H9 (cell line): ENCODE data around the gene ATG13. TPM values are rescaled to one million over a fixed set of nuclear protein-coding genes. Genes with fewer than 3 reads are reported as not detected.

Experiments used
- DNase-seq: peaks from one replicate; pipeline ENCODE4 v3.0.0-alpha.2; 2017
- H2AFZ ChIP-seq: one replicate; pipeline ENCODE4 v1.6.1; 2013; ENCODE audit warnings: mild to moderate bottlenecking, low read length, control low read depth, moderate library complexity
- H2AK5ac ChIP-seq: 2 replicates; pipeline ENCODE4 v1.6.1; 2013; ENCODE audit warnings: low read length, control low read depth, mixed read lengths; ENCODE audit not compliant: insufficient read length
- H2BK120ac ChIP-seq: one replicate; pipeline ENCODE4 v1.6.1; 2013; ENCODE audit warnings: low read depth, mild to moderate bottlenecking, low read length, control low read depth, inconsistent platforms; ENCODE audit not compliant: poor library complexity, severe bottlenecking
- H2BK12ac ChIP-seq: 2 replicates; pipeline ENCODE4 v1.6.1; 2013; ENCODE audit warnings: low read length, control low read depth, mixed read lengths, low read depth; ENCODE audit not compliant: insufficient read length
- H2BK15ac ChIP-seq: 2 replicates; pipeline ENCODE4 v1.6.1; 2013; ENCODE audit warnings: low read depth, low read length, control low read depth
- H2BK20ac ChIP-seq: one replicate; pipeline ENCODE4 v1.6.1; 2013; ENCODE audit warnings: low read depth, mild to moderate bottlenecking, low read length, control low read depth, inconsistent platforms; ENCODE audit not compliant: poor library complexity, severe bottlenecking
- H2BK5ac ChIP-seq: 2 replicates; pipeline ENCODE4 v1.6.1; 2013; ENCODE audit warnings: low read length, control low read depth, mixed read lengths; ENCODE audit not compliant: insufficient read length
- H3K14ac ChIP-seq: 2 replicates; pipeline ENCODE4 v1.6.1; 2013; ENCODE audit warnings: low read length, control low read depth; ENCODE audit not compliant: insufficient read depth
- H3K18ac ChIP-seq: 2 replicates; pipeline ENCODE4 v1.6.1; 2013; ENCODE audit warnings: low read depth, mild to moderate bottlenecking, mixed read lengths, low read length, control low read depth; ENCODE audit not compliant: insufficient read length
- H3K23ac ChIP-seq: 2 replicates; pipeline ENCODE4 v1.6.1; 2013; ENCODE audit warnings: low read length, control low read depth, mixed read lengths, low read depth; ENCODE audit not compliant: insufficient read length
- H3K23me2 ChIP-seq: 2 replicates; pipeline ENCODE4 v1.6.1; 2013; ENCODE audit warnings: low read depth, mild to moderate bottlenecking, mixed read lengths, low read length, control low read depth; ENCODE audit not compliant: insufficient read length, poor library complexity, severe bottlenecking
- H3K27ac ChIP-seq: 2 replicates; pipeline ENCODE4 v1.5.1; 2013; ENCODE audit warnings: low read length, control low read depth, mixed read lengths, low read depth; ENCODE audit not compliant: insufficient read length
- H3K27me3 ChIP-seq: 2 replicates; pipeline ENCODE4 v1.6.1; 2013; ENCODE audit warnings: low read length, control low read depth, inconsistent platforms; ENCODE audit not compliant: insufficient read depth
- H3K4ac ChIP-seq: 2 replicates; pipeline ENCODE4 v1.6.1; 2013; ENCODE audit warnings: low read depth, mild to moderate bottlenecking, control low read depth, inconsistent platforms, low read length, moderate library complexity
- H3K4me1 ChIP-seq: 2 replicates; pipeline ENCODE4 v1.6.1; 2013; ENCODE audit warnings: low read length, control low read depth, inconsistent platforms; ENCODE audit not compliant: insufficient read depth
- H3K4me2 ChIP-seq: 2 replicates; pipeline ENCODE4 v1.6.1; 2013; ENCODE audit warnings: low read length, control low read depth, mixed read lengths; ENCODE audit not compliant: insufficient read length, insufficient read depth
- H3K56ac ChIP-seq: 2 replicates; pipeline ENCODE4 v1.6.1; 2013; ENCODE audit warnings: low read depth, mild to moderate bottlenecking, mixed read lengths, low read length, control low read depth; ENCODE audit not compliant: insufficient read length
- H3K79me1 ChIP-seq: 2 replicates; pipeline ENCODE4 v1.6.1; 2013; ENCODE audit warnings: low read depth, mild to moderate bottlenecking, moderate library complexity, low read length, control low read depth, inconsistent platforms; ENCODE audit not compliant: insufficient read depth, poor library complexity, severe bottlenecking
- H3K79me2 ChIP-seq: 2 replicates; pipeline ENCODE4 v1.6.1; 2013; ENCODE audit warnings: low read length, control low read depth, inconsistent platforms; ENCODE audit not compliant: insufficient read depth
- H3K9ac ChIP-seq: 2 replicates; pipeline ENCODE4 v1.6.1; 2013; ENCODE audit warnings: low read length, control low read depth, mixed read lengths; ENCODE audit not compliant: insufficient read length; ENCODE audit errors: extremely low read depth
- H3K9me3 ChIP-seq: one replicate; pipeline ENCODE4 v1.6.1; 2013; ENCODE audit warnings: low read depth, low read length, inconsistent platforms; ENCODE audit not compliant: control insufficient read depth
- H3T11ph ChIP-seq: one replicate; pipeline ENCODE4 v1.6.1; 2013; ENCODE audit warnings: mild to moderate bottlenecking, low read length, control low read depth, inconsistent platforms
- H4K20me1 ChIP-seq: one replicate; pipeline ENCODE4 v1.6.1; 2013; ENCODE audit not compliant: control insufficient read depth, insufficient read length, insufficient read depth
- H4K5ac ChIP-seq: 2 replicates; pipeline ENCODE4 v1.6.1; 2013; ENCODE audit warnings: low read depth, mild to moderate bottlenecking, mixed read lengths, low read length, control low read depth; ENCODE audit not compliant: insufficient read length
- H4K8ac ChIP-seq: replicated peaks from 2 replicates; pipeline ENCODE4 v1.6.1; 2013; ENCODE audit warnings: low read length, control low read depth, mixed read lengths, low read depth; ENCODE audit not compliant: insufficient read length
- H4K91ac ChIP-seq: 2 replicates; pipeline ENCODE4 v1.6.1; 2013; ENCODE audit warnings: low read depth, mild to moderate bottlenecking, moderate library complexity, mixed read lengths, low read length, control low read depth; ENCODE audit not compliant: insufficient read length
- H3K27ac Mint-ChIP-seq, 3 experiments: 2 replicates in 2 of 3; 3 replicates in 1 of 3; pipeline ENCODE4 v1.8.0; 2020 to 2021; ENCODE audit warnings: mixed read lengths in 3 of 3, mild to moderate bottlenecking in 1 of 3, moderate library complexity in 1 of 3
- H3K27me3 Mint-ChIP-seq: 2 replicates; pipeline ENCODE4 v1.8.0; 2021; ENCODE audit warnings: low read depth, mild to moderate bottlenecking, moderate library complexity, mixed read lengths
- H3K36me3 Mint-ChIP-seq, 3 experiments: 2 replicates in 2 of 3; 3 replicates in 1 of 3; pipeline ENCODE4 v1.8.0; 2020 to 2021; ENCODE audit warnings: low read depth in 3 of 3, mixed read lengths in 3 of 3; ENCODE audit not compliant: insufficient read depth in 1 of 3
- H3K4me1 Mint-ChIP-seq, 2 experiments: 2 replicates each; pipeline ENCODE4 v1.8.0; 2020; ENCODE audit warnings: mixed read lengths in 2 of 2
- H3K4me3 Mint-ChIP-seq, 2 experiments: 2 replicates in 1 of 2; 3 replicates in 1 of 2; pipeline ENCODE4 v1.8.0; 2020 to 2021; ENCODE audit warnings: mild to moderate bottlenecking in 2 of 2, mixed read lengths in 2 of 2, moderate library complexity in 1 of 2
- H3K9me3 Mint-ChIP-seq, 2 experiments: 2 replicates in 1 of 2; 3 replicates in 1 of 2; pipeline ENCODE4 v1.8.0; 2020; ENCODE audit warnings: mild to moderate bottlenecking in 2 of 2, mixed read lengths in 2 of 2, moderate library complexity in 1 of 2
- WGBS: extraction: QIAGEN DNeasy Blood & Tissue Kit; methylation state at CpG from one replicate; pipeline ENCODE4 v1.1.7; 2013; ENCODE audit warnings: missing lambda C conversion rate, low lambda C conversion rate, mixed read lengths; ENCODE audit not compliant: insufficient read length; ENCODE audit errors: extremely low coverage; 5-methylcytosine and 5-hydroxymethylcytosine counted together
- total RNA-seq: library from RNA; stranded (reverse); gene quantifications from 2 replicates; pipeline ENCODE4 v1.2.1, GENCODE V29; 2021
- TF ChIP-seq, protein P1 (sequence below): fragments of 200-600 bp; sonication (generic); conservative IDR thresholded peaks from 3 replicates; pipeline ENCODE4 v1.8.0; 2021; ENCODE audit warnings: antibody characterized with exemption, mild to moderate bottlenecking

The ATG13 gene
- total RNA-seq, 1 experiment from 2014 or later: 79.1 TPM

DNA sequence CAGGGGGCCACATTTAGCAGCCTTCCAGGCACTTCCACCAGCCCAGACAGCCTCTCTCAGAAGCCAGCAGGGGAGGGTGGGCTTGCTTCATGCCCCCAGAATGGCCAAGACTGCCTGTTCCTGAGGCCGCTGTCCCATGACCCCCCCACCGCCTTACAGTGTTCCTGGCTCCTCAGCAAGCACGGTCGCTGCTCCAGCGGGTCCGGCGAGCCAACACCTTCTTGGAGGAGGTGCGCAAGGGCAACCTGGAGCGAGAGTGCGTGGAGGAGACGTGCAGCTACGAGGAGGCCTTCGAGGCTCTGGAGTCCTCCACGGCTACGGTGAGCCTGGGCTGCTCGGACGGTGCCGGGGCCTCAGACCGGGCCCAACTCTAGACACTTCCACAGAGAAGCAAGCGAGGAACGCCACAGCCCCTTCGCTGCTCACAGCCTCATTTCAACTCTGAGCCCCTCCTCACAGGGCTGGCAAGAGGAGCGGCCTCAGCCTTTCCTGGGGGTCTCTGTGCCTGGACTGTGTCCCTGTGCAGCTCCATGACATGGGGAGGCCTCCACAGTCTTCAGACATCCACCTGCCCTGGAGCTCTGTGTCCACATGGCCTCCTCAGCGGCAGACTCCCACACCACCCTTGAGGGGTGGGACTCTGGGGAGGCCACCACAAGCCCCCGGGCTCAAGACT lies 102.3 kb downstream of the ATG13 start:
- Histone ChIP-seq H3T11ph (no peak overlapping the region), H3K14ac (no peak overlapping the region; the same call in 1 of the 2 replicates), H3K23ac (no peak overlapping the region), H4K91ac (no peak overlapping the region), H2AK5ac (no peak overlapping the region), H2AFZ (no peak overlapping the region), H3K27me3 (no peaks in the 10 kb centered on the region), H3K4me2 (no peak overlapping the region), H4K5ac (no peak overlapping the region), H3K4me1 (0 out of 2 replicates have a peak, but pooled peaks cover 3% of the 10 kb centered on the region), H3K79me1 (no peaks in the 10 kb centered on the region), H3K79me2 (no peaks in the 10 kb centered on the region), H3K9me3 (no peaks in the 10 kb centered on the region), H3K56ac (no peak overlapping the region), H4K8ac (no peak overlapping the region), H4K20me1 (no peaks in the 10 kb centered on the region), H3K23me2 (no peaks in the 10 kb centered on the region), H3K18ac (no peak overlapping the region), H3K27ac (no peak overlapping the region), H2BK120ac (no peak overlapping the region), H2BK12ac (no peak overlapping the region), H3K9ac (no peak overlapping the region), H2BK5ac (no peak overlapping the region), H2BK15ac (no peak overlapping the region), H2BK20ac (no peak overlapping the region), H3K4ac (no peak overlapping the region)
- H3K27ac Mint-ChIP-seq: peak overlapping the region in 1 of 3 experiments; percentile 87; a peak in 1 of 7 replicates
- WGBS: no CpG with 5 or more reads among the region's 25 CpGs
- TF ChIP-seq, protein P1, sequence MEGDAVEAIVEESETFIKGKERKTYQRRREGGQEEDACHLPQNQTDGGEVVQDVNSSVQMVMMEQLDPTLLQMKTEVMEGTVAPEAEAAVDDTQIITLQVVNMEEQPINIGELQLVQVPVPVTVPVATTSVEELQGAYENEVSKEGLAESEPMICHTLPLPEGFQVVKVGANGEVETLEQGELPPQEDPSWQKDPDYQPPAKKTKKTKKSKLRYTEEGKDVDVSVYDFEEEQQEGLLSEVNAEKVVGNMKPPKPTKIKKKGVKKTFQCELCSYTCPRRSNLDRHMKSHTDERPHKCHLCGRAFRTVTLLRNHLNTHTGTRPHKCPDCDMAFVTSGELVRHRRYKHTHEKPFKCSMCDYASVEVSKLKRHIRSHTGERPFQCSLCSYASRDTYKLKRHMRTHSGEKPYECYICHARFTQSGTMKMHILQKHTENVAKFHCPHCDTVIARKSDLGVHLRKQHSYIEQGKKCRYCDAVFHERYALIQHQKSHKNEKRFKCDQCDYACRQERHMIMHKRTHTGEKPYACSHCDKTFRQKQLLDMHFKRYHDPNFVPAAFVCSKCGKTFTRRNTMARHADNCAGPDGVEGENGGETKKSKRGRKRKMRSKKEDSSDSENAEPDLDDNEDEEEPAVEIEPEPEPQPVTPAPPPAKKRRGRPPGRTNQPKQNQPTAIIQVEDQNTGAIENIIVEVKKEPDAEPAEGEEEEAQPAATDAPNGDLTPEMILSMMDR: no peak
- no peaks in the 10 kb centered on the region for H3K9me3 Mint-ChIP-seq
- H3K4me1 Mint-ChIP-seq: peaks cover 8 to 14% of the 10 kb centered on the region in 2 experiments
- no peak for DNase-seq
- no peak overlapping the region for H3K4me3 Mint-ChIP-seq
- no peaks in the 10 kb centered on the region for H3K27me3 Mint-ChIP-seq
- H3K36me3 Mint-ChIP-seq: no peaks in the 10 kb centered on the region
